Mesendoderm (in vitro differentiated cells): ENCODE data around the gene NDUFS1.
"Not testable (repeated sequence)": the region's sequence is repeated elsewhere in the genome, so short reads cannot be mapped to it uniquely, and the experiment has no call there.

Source experiments
- DNase-seq: peaks from one replicate; pipeline ENCODE4 v3.0.0; 2013
- H2AK5ac ChIP-seq: 2 replicates; pipeline ENCODE4 v1.6.1; 2013; ENCODE audit warnings: low read length, inconsistent platforms
- H2BK120ac ChIP-seq: 2 replicates; pipeline ENCODE4 v1.6.1; 2013; ENCODE audit warnings: low read depth, mild to moderate bottlenecking, low read length, moderate library complexity, mixed read lengths
- H2BK15ac ChIP-seq: replicated peaks from 2 replicates; pipeline ENCODE4 v1.6.1; 2013; ENCODE audit warnings: low read depth, mild to moderate bottlenecking, moderate library complexity
- H2BK5ac ChIP-seq: 2 replicates; pipeline ENCODE4 v1.6.1; 2013; ENCODE audit warnings: low read length, inconsistent platforms
- H3K18ac ChIP-seq: 2 replicates; pipeline ENCODE4 v1.6.1; 2013; ENCODE audit warnings: mild to moderate bottlenecking, low read length, mixed read lengths
- H3K23ac ChIP-seq: one replicate; pipeline ENCODE4 v1.6.1; 2013; ENCODE audit warnings: low read length
- H3K27ac ChIP-seq: 2 replicates; pipeline ENCODE4 v1.5.1; 2013; ENCODE audit warnings: low read depth, mild to moderate bottlenecking, inconsistent platforms, low read length, moderate library complexity
- H3K27me3 ChIP-seq: 2 replicates; pipeline ENCODE4 v1.6.1; 2013; ENCODE audit warnings: low read length, control low read depth, mild to moderate bottlenecking, inconsistent platforms; ENCODE audit not compliant: insufficient read depth, poor library complexity
- H3K36me3 ChIP-seq: 2 replicates; pipeline ENCODE4 v1.6.1; 2013; ENCODE audit warnings: low read length, inconsistent platforms; ENCODE audit not compliant: control insufficient read depth, insufficient read depth
- H3K4ac ChIP-seq: one replicate; pipeline ENCODE4 v1.6.1; 2013; ENCODE audit warnings: low read depth, mild to moderate bottlenecking, low read length, moderate library complexity
- H3K4me1 ChIP-seq: 2 replicates; pipeline ENCODE4 v1.6.1; 2013; ENCODE audit warnings: low read depth, low read length, inconsistent platforms; ENCODE audit not compliant: control insufficient read depth
- H3K4me2 ChIP-seq: 2 replicates; pipeline ENCODE4 v1.6.1; 2013; ENCODE audit warnings: low read length
- H3K4me3 ChIP-seq: 2 replicates; pipeline ENCODE4 v1.5.1; 2013; ENCODE audit warnings: mild to moderate bottlenecking, low read length
- H3K56ac ChIP-seq: one replicate; pipeline ENCODE4 v1.6.1; 2013; ENCODE audit warnings: low read length
- H3K79me1 ChIP-seq: 2 replicates; pipeline ENCODE4 v1.6.1; 2013; ENCODE audit warnings: low read length, inconsistent platforms
- H3K79me2 ChIP-seq: 2 replicates; pipeline ENCODE4 v1.6.1; 2013; ENCODE audit warnings: mild to moderate bottlenecking, low read length; ENCODE audit not compliant: control insufficient read depth, insufficient read depth
- H3K9ac ChIP-seq: 2 replicates; pipeline ENCODE4 v1.6.1; 2013; ENCODE audit warnings: low read length, inconsistent platforms
- H4K5ac ChIP-seq: one replicate; pipeline ENCODE4 v1.6.1; 2013; ENCODE audit warnings: low read length
- H4K8ac ChIP-seq: one replicate; pipeline ENCODE4 v1.6.1; 2013; ENCODE audit warnings: low read depth, mild to moderate bottlenecking, control low read depth, low read length, moderate library complexity
- WGBS: extraction: QIAGEN DNeasy Blood & Tissue Kit; methylation state at CpG from one replicate; pipeline ENCODE4 v1.1.7; 2013; ENCODE audit warnings: low lambda C conversion rate, missing lambda C conversion rate; ENCODE audit not compliant: insufficient coverage; ENCODE audit errors: extremely low coverage; 5-methylcytosine and 5-hydroxymethylcytosine counted together

The NDUFS1 gene

GRCh38 chr2:206112846-206113547, 46.2 kb downstream of the NDUFS1 start:
- no CpG with 5 or more reads among the region's 7 CpGs for WGBS
- H3K79me2 ChIP-seq, result no peaks in the 10 kb centered on the region
- H3K4me3 ChIP-seq, result no peak overlapping the region
- no peak overlapping the region for H3K18ac ChIP-seq
- H4K5ac ChIP-seq, result no peak overlapping the region
- H3K27ac ChIP-seq, result no peak overlapping the region
- no peak overlapping the region for H2BK5ac ChIP-seq
- H2AK5ac ChIP-seq, result no peak overlapping the region
- H2BK120ac ChIP-seq, result no peak overlapping the region
- no peak overlapping the region for H3K9ac ChIP-seq
- H2BK15ac ChIP-seq, result no peak overlapping the region
- no peak overlapping the region for H3K23ac ChIP-seq
- no peak for DNase-seq
- no peak overlapping the region for H3K56ac ChIP-seq
- no peaks in the 10 kb centered on the region for H3K36me3 ChIP-seq
- H3K4ac ChIP-seq, result no peak overlapping the region
- H3K27me3 ChIP-seq, result no peaks in the 10 kb centered on the region
- H3K4me1 ChIP-seq, result no peaks in the 10 kb centered on the region
- no peaks in the 10 kb centered on the region for H3K79me1 ChIP-seq
- no peak overlapping the region for H4K8ac ChIP-seq
- no peak overlapping the region for H3K4me2 ChIP-seq

- Histone ChIP-seq H3K36me3 (no peaks in the 10 kb centered on the region), H4K8ac (no peak overlapping the region), H4K5ac (no peak overlapping the region), H3K27me3 (no peaks in the 10 kb centered on the region), H3K4me1 (no peaks in the 10 kb centered on the region), H3K4ac (no peak overlapping the region), H3K18ac (no peak overlapping the region), H2BK120ac (no peak overlapping the region), H3K79me1 (no peaks in the 10 kb centered on the region), H3K23ac (no peak overlapping the region), H2AK5ac (no peak overlapping the region), H3K4me3 (no peak overlapping the region), H3K4me2 (no peak overlapping the region), H3K9ac (no peak overlapping the region), H3K27ac (no peak overlapping the region), H3K79me2 (no peaks in the 10 kb centered on the region), H2BK15ac (no peak overlapping the region), H2BK5ac (no peak overlapping the region), H3K56ac (no peak overlapping the region)
- WGBS, result no CpG with 5 or more reads among the region's 3 CpGs
- no peak for DNase-seq
These were observed 47.1 kb downstream of the NDUFS1 start for GRCh38 chr2:206112108-206112507.

- no peak overlapping the region for H4K8ac ChIP-seq
- no peak overlapping the region for H3K27ac ChIP-seq
- WGBS, result no CpG with 5 or more reads among the region's 7 CpGs
- no peak for DNase-seq
- H2BK5ac ChIP-seq, result no peak overlapping the region
- no peak overlapping the region for H2BK15ac ChIP-seq
- no peak overlapping the region for H4K5ac ChIP-seq
- H2BK120ac ChIP-seq, result no peak overlapping the region
- H3K4me1 ChIP-seq, result no peaks in the 10 kb centered on the region
- no peak overlapping the region for H3K4me3 ChIP-seq
- no peaks in the 10 kb centered on the region for H3K27me3 ChIP-seq
- H3K4ac ChIP-seq, result no peak overlapping the region
- no peak overlapping the region for H3K56ac ChIP-seq
- no peak overlapping the region for H2AK5ac ChIP-seq
- H3K79me1 ChIP-seq, result no peaks in the 10 kb centered on the region
- H3K23ac ChIP-seq, result no peak overlapping the region
- no peak overlapping the region for H3K9ac ChIP-seq
- H3K4me2 ChIP-seq, result no peak overlapping the region
- H3K36me3 ChIP-seq, result no peaks in the 10 kb centered on the region
- H3K79me2 ChIP-seq, result no peaks in the 10 kb centered on the region
- no peak overlapping the region for H3K18ac ChIP-seq
These were observed 50.5 kb downstream of the NDUFS1 start for GRCh38 chr2:206108713-206109112.

GRCh38 chr2:206105541-206105940, 53.7 kb downstream of the NDUFS1 start:
- no CpG with 5 or more reads among the region's 5 CpGs for WGBS
- no peak for DNase-seq
- Histone ChIP-seq H4K8ac (no peak overlapping the region), H2AK5ac (no peak overlapping the region), H3K27me3 (no peaks in the 10 kb centered on the region), H2BK15ac (no peak overlapping the region), H3K56ac (no peak overlapping the region), H2BK120ac (no peak overlapping the region), H3K36me3 (no peaks in the 10 kb centered on the region), H3K4me1 (no peaks in the 10 kb centered on the region), H3K4me3 (no peak overlapping the region), H3K79me2 (no peaks in the 10 kb centered on the region), H3K9ac (no peak overlapping the region), H2BK5ac (no peak overlapping the region), H3K4ac (no peak overlapping the region), H4K5ac (no peak overlapping the region), H3K4me2 (no peak overlapping the region), H3K18ac (no peak overlapping the region), H3K79me1 (no peaks in the 10 kb centered on the region), H3K23ac (no peak overlapping the region), H3K27ac (no peak overlapping the region)

DNA sequence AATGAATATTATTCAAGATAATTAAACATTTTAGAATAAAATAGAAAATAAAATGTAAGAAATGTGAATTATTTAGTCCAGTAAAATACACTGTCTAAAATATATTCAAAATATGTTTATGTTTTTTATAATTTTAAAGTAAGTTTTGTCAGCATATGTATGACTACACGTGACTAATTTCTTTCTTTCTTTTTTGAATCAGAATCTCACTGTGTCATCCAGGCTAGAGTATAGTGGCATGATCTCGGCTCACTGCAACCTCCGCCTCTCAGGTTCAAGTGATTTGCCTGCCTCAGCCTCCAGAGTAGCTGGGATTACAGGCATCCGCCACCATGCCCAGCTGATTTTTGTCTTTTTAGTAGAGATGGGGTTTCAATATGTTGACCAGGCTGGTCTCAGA, 54.2 kb downstream of the NDUFS1 start:
- DNase-seq, result no peak
- no peak overlapping the region for H3K56ac ChIP-seq
- H3K4me2 ChIP-seq, result no peak overlapping the region
- H2BK120ac ChIP-seq, result no peak overlapping the region
- H3K79me1 ChIP-seq, result no peaks in the 10 kb centered on the region
- H2BK5ac ChIP-seq, result no peak overlapping the region
- H3K79me2 ChIP-seq, result no peaks in the 10 kb centered on the region
- no peaks in the 10 kb centered on the region for H3K36me3 ChIP-seq
- no peak overlapping the region for H3K27ac ChIP-seq
- H4K5ac ChIP-seq, result no peak overlapping the region
- no peak overlapping the region for H4K8ac ChIP-seq
- no peak overlapping the region for H3K9ac ChIP-seq
- no CpG with 5 or more reads among the region's 4 CpGs for WGBS
- H3K27me3 ChIP-seq, result no peaks in the 10 kb centered on the region
- no peak overlapping the region for H3K4ac ChIP-seq
- H2BK15ac ChIP-seq, result no peak overlapping the region
- no peak overlapping the region for H2AK5ac ChIP-seq
- H3K4me1 ChIP-seq, result no peaks in the 10 kb centered on the region
- H3K23ac ChIP-seq, result no peak overlapping the region
- no peak overlapping the region for H3K4me3 ChIP-seq
- H3K18ac ChIP-seq, result no peak overlapping the region

DNA sequence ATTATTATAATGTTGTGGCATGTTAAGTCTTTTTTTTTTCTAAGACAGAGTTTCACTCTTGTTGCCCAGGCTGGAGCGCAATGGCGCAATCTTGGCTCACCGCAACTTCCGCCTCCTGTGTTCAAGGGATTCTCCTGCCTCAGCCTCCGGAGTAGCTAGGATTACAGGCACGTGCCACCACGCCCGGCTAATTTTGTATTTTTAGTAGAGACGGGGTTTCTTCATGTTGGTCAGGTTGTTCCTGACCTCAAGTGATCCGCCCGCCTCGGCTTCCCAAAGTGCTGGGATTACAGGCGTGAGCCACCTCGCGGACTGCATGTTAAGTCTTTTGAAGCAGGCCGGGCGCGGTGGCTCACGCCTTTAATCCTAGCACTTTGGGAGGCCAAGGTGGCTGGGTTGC, 60.4 kb downstream of the NDUFS1 start:
- not testable (repeated sequence) for DNase-seq, H4K8ac ChIP-seq, H3K79me1 ChIP-seq, H4K5ac ChIP-seq, H2BK5ac ChIP-seq, H3K27me3 ChIP-seq, H3K36me3 ChIP-seq, H3K56ac ChIP-seq, H3K18ac ChIP-seq, H3K9ac ChIP-seq, H3K23ac ChIP-seq, H3K4ac ChIP-seq, H2AK5ac ChIP-seq, H2BK15ac ChIP-seq, H3K4me3 ChIP-seq, H2BK120ac ChIP-seq, H3K4me2 ChIP-seq, H3K79me2 ChIP-seq, H3K27ac ChIP-seq, H3K4me1 ChIP-seq
- WGBS, result no CpG with 5 or more reads among the region's 19 CpGs
